Activated T-helper 2 cell treated with anti-CD3 and anti-CD28 coated beads, Interferon-gamma antibody, Interleukin-2, Interleukin-4, amounts not matched to agents 10 μg/mL and 5 μg/mL and 100 μg/mL, durations not matched to agents 14 hours and 24 hours and 36 hours (primary cell): ENCODE measurements around the gene RAB34. TPM values are rescaled to one million over a fixed set of nuclear protein-coding genes. Genes with fewer than 3 reads are reported as not detected.
"Not testable (repeated sequence)": the region's sequence is repeated elsewhere in the genome, so short reads cannot be mapped to it uniquely, and the experiment has no call there.

Source experiments
- DNase-seq: peaks from one replicate; pipeline ENCODE4 v3.0.0; 2021; ENCODE audit warnings: low spot score
- H3K27ac Mint-ChIP-seq: one replicate; pipeline ENCODE4 v1.8.0; 2021; ENCODE audit warnings: mixed read lengths
- H3K27me3 Mint-ChIP-seq: one replicate; pipeline ENCODE4 v1.8.0; 2021; ENCODE audit warnings: low read depth, mixed read lengths
- H3K36me3 Mint-ChIP-seq: one replicate; pipeline ENCODE4 v1.8.0; 2021; ENCODE audit warnings: low read depth, mixed read lengths
- H3K4me1 Mint-ChIP-seq: one replicate; pipeline ENCODE4 v1.8.0; 2021; ENCODE audit warnings: low read depth, mixed read lengths
- H3K4me3 Mint-ChIP-seq: one replicate; pipeline ENCODE4 v1.8.0; 2021; ENCODE audit warnings: low read depth, mild to moderate bottlenecking, moderate library complexity, mixed read lengths
- H3K9me3 Mint-ChIP-seq: one replicate; pipeline ENCODE4 v1.8.0; 2021; ENCODE audit warnings: mixed read lengths
- intact Hi-C: fragments of 100-400 bp; cut with micrococcal nuclease; formaldehyde crosslinking; loops from one replicate; pipeline ENCODE4 v1.15.1; 2023
- total RNA-seq: library from RNA; stranded (reverse); gene quantifications from 2 replicates; pipeline ENCODE4 v1.2.3, GENCODE V29; 2022

The RAB34 gene
- total RNA-seq, 1 donor from 2014 or later, result 19.4 TPM

GRCh38 chr17:28720997-28721329 is 3.3 kb upstream of the RAB34 start:
- peaks cover 12% of the 10 kb centered on the region for H3K27me3 Mint-ChIP-seq
- peak overlapping the region; percentile 99 for H3K4me3 Mint-ChIP-seq
- DNase-seq, H3K9me3 Mint-ChIP-seq: not testable (repeated sequence)
- H3K4me1 Mint-ChIP-seq, result peaks cover 45% of the 10 kb centered on the region
- intact Hi-C loops, result loop anchor here (10.0 kb wide), 3 partner anchors 394 to 864 kb away; partner anchors contain the start of gene GIT1
- peaks cover 61% of the 10 kb centered on the region for H3K36me3 Mint-ChIP-seq
- peak overlapping the region; percentile 95 for H3K27ac Mint-ChIP-seq

DNA sequence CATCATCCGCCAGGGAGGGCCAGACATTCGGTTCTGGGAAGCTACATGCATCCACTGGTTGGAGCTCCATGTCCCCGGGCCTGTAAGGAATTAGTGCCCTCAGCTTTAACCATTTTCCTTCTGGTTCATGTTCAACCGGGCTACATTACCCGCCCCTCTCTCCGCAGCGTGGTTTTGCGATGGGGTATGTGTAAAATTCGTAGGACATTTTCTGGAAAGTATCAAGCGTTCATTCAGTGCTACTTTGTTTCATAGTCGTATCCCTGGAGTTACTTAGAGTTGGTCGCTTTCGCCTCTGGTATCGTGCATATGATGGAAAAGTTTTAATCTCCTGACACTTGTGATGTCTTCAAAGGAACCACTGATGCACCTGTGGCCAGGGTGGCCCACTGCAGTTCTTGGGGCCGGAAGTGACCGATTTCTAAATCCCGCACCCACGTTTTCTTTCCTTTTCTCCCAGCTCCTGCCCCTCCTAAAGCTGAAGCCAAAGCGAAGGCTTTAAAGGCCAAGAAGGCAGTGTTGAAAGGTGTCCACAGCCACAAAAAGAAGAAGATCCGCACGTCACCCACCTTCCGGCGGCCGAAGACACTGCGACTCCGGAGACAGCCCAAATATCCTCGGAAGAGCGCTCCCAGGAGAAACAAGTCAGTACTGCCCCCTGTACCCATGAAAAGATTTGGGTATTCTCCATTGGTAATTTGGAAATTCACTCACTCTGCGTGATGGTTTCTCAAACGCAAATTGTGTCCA is 2.8 kb upstream of the RAB34 start:
- H3K36me3 Mint-ChIP-seq, result peaks cover 57% of the 10 kb centered on the region
- peak overlapping the region; percentile 99 for H3K4me3 Mint-ChIP-seq
- intact Hi-C loops, result loop anchor here (10.0 kb wide), 3 partner anchors 394 to 864 kb away; partner anchors contain the start of gene GIT1
- H3K27ac Mint-ChIP-seq, result peak overlapping the region; percentile 95
- H3K27me3 Mint-ChIP-seq, result peaks cover 12% of the 10 kb centered on the region
- DNase-seq, result no peak
- H3K4me1 Mint-ChIP-seq, result peaks cover 42% of the 10 kb centered on the region
- H3K9me3 Mint-ChIP-seq, result no peaks in the 10 kb centered on the region

DNA sequence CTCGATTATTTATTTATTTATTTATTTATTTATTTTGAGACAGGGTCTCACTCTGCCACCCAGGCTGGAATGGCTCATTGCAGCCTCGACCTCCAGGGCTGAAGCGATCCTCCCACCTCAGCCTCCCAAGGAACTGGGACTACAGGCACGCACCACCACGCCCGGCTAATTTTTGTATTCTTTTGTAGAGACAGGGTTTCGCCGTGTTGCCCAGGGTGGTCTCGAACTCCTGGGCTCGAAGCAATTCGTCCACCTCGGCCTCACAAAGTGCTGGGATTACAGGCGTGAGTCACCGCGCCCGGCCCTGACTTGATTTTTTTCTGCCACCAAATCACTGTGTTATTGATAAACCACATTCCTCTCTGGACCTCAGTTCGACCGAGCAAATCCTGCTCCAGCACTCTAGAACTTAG is 1.4 kb upstream of the RAB34 start:
- Mint-ChIP-seq H3K4me1 (peaks cover 28% of the 10 kb centered on the region), H3K27ac (peak overlapping the region; percentile 95), H3K9me3 (no peaks in the 10 kb centered on the region), H3K27me3 (peaks cover 15% of the 10 kb centered on the region), H3K4me3 (peak overlapping the region; percentile 99), H3K36me3 (peaks cover 43% of the 10 kb centered on the region)
- intact Hi-C loops, result loop anchor here (1.0 to 5.0 kb wide), 4 partner anchors 9 to 233 kb away; partner anchors contain the start of genes BLTP2 and NEK8
- no peak for DNase-seq

GRCh38 chr17:28718333-28719020 is 809 bp upstream of the RAB34 start:
- Mint-ChIP-seq H3K9me3 (no peaks in the 10 kb centered on the region), H3K27me3 (peaks cover 15% of the 10 kb centered on the region), H3K4me1 (peaks cover 28% of the 10 kb centered on the region), H3K27ac (peak overlapping the region; percentile 84), H3K36me3 (peaks cover 38% of the 10 kb centered on the region), H3K4me3 (peak overlapping the region; percentile 83)
- intact Hi-C loops, result loop anchor here (1.0 to 5.0 kb wide), 4 partner anchors 10 to 234 kb away; partner anchors contain the start of genes BLTP2 and NEK8
- no peak for DNase-seq

GRCh38 chr17:28716740-28717577 is 709 bp downstream of the RAB34 start:
- H3K27me3 Mint-ChIP-seq, result peaks cover 15% of the 10 kb centered on the region
- H3K36me3 Mint-ChIP-seq, result peaks cover 23% of the 10 kb centered on the region
- peaks cover 26% of the 10 kb centered on the region for H3K4me1 Mint-ChIP-seq
- DNase-seq, result no peak
- intact Hi-C loops, result loop anchor here (5.0 kb wide), 1 partner anchor 35 kb away; no protein-coding TSS in a partner anchor
- H3K4me3 Mint-ChIP-seq, result peak overlapping the region; percentile 52
- no peaks in the 10 kb centered on the region for H3K9me3 Mint-ChIP-seq
- no peak overlapping the region for H3K27ac Mint-ChIP-seq

DNA sequence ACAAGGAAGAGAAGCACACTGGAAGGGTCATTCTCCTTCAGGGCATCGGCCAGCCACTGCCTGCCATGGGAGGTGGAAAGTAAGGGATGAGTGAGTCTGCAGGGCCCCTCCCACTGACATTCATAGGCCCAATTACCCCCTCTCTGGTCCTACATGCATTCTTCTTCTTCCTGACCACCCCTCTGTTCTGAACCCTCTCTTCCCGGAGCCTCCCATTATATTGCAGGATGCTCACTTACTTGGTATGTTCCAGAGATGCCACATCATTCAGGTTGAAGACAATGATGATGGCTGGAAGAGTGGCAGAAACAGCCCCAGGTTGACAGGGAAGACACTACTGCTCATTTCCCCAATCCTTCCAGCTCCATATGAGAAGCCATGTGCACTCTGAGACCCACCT is 2.5 kb downstream of the RAB34 start:
- Mint-ChIP-seq H3K27me3 (peaks cover 15% of the 10 kb centered on the region), H3K27ac (no peak overlapping the region), H3K9me3 (no peaks in the 10 kb centered on the region), H3K4me1 (peaks cover 19% of the 10 kb centered on the region), H3K36me3 (peaks cover 6% of the 10 kb centered on the region), H3K4me3 (no peak overlapping the region)
- intact Hi-C loops, result loop anchor here (5.0 kb wide), 1 partner anchor 37 kb away; no protein-coding TSS in a partner anchor
- DNase-seq, result no peak

GRCh38 chr17:28714281-28714680 is 3.4 kb downstream of the RAB34 start:
- Mint-ChIP-seq H3K4me1 (peaks cover 17% of the 10 kb centered on the region), H3K36me3 (no peaks in the 10 kb centered on the region), H3K27ac (no peak overlapping the region), H3K9me3 (no peaks in the 10 kb centered on the region), H3K4me3 (no peak overlapping the region), H3K27me3 (peaks cover 14% of the 10 kb centered on the region)
- DNase-seq, result no peak
- intact Hi-C loops, result loop anchor here (5.0 kb wide), 1 partner anchor 52 kb away; the partner anchor contains the start of genes SDF2 and SUPT6H

GRCh38 chr17:28712705-28713415 is 4.8 kb downstream of the RAB34 start:
- H3K9me3 Mint-ChIP-seq, result no peaks in the 10 kb centered on the region
- peak overlapping the region; percentile 96 for H3K27ac Mint-ChIP-seq
- no peaks in the 10 kb centered on the region for H3K36me3 Mint-ChIP-seq
- no peak for DNase-seq
- intact Hi-C loops, result loop anchor here (5.0 kb wide), 1 partner anchor 51 kb away; the partner anchor contains the start of genes SDF2 and SUPT6H
- H3K27me3 Mint-ChIP-seq, result peaks cover 6% of the 10 kb centered on the region
- peak overlapping the region; percentile 88 for H3K4me3 Mint-ChIP-seq
- H3K4me1 Mint-ChIP-seq, result peaks cover 7% of the 10 kb centered on the region

- intact Hi-C loops, result loop anchor here (5.0 kb wide), 1 partner anchor 50 kb away; the partner anchor contains the start of genes SDF2 and SUPT6H
- peak; percentile 66 for DNase-seq
- Mint-ChIP-seq H3K36me3 (no peaks in the 10 kb centered on the region), H3K4me3 (peak overlapping the region; percentile 88), H3K4me1 (peaks cover 7% of the 10 kb centered on the region), H3K27ac (peak overlapping the region; percentile 96), H3K9me3 (no peaks in the 10 kb centered on the region), H3K27me3 (peaks cover 6% of the 10 kb centered on the region)
Measured at GRCh38 chr17:28712032-28712704, 5.5 kb downstream of the RAB34 start.

GRCh38 chr17:28711723-28712031 is 6.0 kb downstream of the RAB34 start, which contains the start of gene PROCA1:
PROCA1 (minus strand) TSS chr17:28711888; CDS start chr17:28711660, 228 bp downstream.
- Mint-ChIP-seq H3K4me3 (peak within 1 kb of the TSS; percentile 88), H3K36me3 (no peaks in the 10 kb centered on the region), H3K4me1 (peaks cover 7% of the 10 kb centered on the region), H3K27me3 (peaks cover 6% of the 10 kb centered on the region), H3K9me3 (no peaks in the 10 kb centered on the region), H3K27ac (peak within 1 kb of the TSS; percentile 96)
- intact Hi-C loops, result loop anchor here (5.0 kb wide), 1 partner anchor 49 kb away; the partner anchor contains the start of genes SDF2 and SUPT6H
- DNase-seq, result no peak
